Coronary artery (tissue), 2 donors: Measurements from ENCODE around the gene SUSD5.

Experiments
- DNase-seq: peaks from one replicate; pipeline ENCODE4 v3.0.0-alpha.2; 2017; ENCODE audit warnings: low spot score
- H3K27ac ChIP-seq, 2 donors: fragments of 200-600 bp; sonication (generic); one replicate each; pipeline ENCODE4 v1.5.1; 2016 to 2019
- H3K4me3 ChIP-seq: fragments of 200-600 bp; sonication (generic); 2 replicates; pipeline ENCODE4 v1.5.1; 2016; ENCODE audit warnings: mild to moderate bottlenecking, moderate library complexity
- CTCF ChIP-seq: fragments of 200-600 bp; sonication (generic); IDR thresholded peaks from one replicate; pipeline ENCODE4 v1.5.1; 2019; ENCODE audit warnings: antibody characterized with exemption

SUSD5 gene

GRCh38 chr3:33237439-33237838, 18.8 kb upstream of the SUSD5 start:
- DNase-seq, result no peak
- no peak overlapping the region for H3K27ac ChIP-seq
- no peak for TF ChIP-seq CTCF
- no peak overlapping the region for H3K4me3 ChIP-seq

GRCh38 chr3:33236005-33236404, 17.4 kb upstream of the SUSD5 start:
- TF ChIP-seq CTCF, result no peak
- no peak for DNase-seq
- Histone ChIP-seq H3K4me3 (no peak overlapping the region), H3K27ac (no peak overlapping the region)

- no peak overlapping the region for H3K4me3 ChIP-seq
- H3K27ac ChIP-seq, result no peak overlapping the region
- DNase-seq, result no peak
- no peak for TF ChIP-seq CTCF
Observed at GRCh38 chr3:33233884-33234283, 15.3 kb upstream of the SUSD5 start.

- no peak for DNase-seq
- H3K27ac ChIP-seq, result no peak overlapping the region
- TF ChIP-seq CTCF, result no peak
- H3K4me3 ChIP-seq, result no peak overlapping the region
Observed at GRCh38 chr3:33231756-33232465, 13.3 kb upstream of the SUSD5 start.

GRCh38 chr3:33229947-33230346, 11.3 kb upstream of the SUSD5 start:
- H3K4me3 ChIP-seq, result no peak overlapping the region
- no peak for TF ChIP-seq CTCF
- no peak for DNase-seq
- no peak overlapping the region for H3K27ac ChIP-seq

GRCh38 chr3:33229066-33229465, 10.5 kb upstream of the SUSD5 start:
- DNase-seq, result no peak
- TF ChIP-seq CTCF, result no peak
- Histone ChIP-seq H3K4me3 (no peak overlapping the region), H3K27ac (no peak overlapping the region)

GRCh38 chr3:33221241-33221640, 2.6 kb upstream of the SUSD5 start:
- no peak for TF ChIP-seq CTCF
- no peak overlapping the region for H3K4me3 ChIP-seq
- DNase-seq, result no peak
- H3K27ac ChIP-seq, result no peak overlapping the region
